HG03066 (cell line): ENCODE data around the gene LTBP1.

ENCODE experiments used
- ATAC-seq: cut with Tn5 transposase; IDR thresholded peaks from one replicate; pipeline ENCODE4 v1.9.1; 2021; ENCODE audit warnings: low read depth; ENCODE audit not compliant: unreplicated experiment

LTBP1 gene

DNA sequence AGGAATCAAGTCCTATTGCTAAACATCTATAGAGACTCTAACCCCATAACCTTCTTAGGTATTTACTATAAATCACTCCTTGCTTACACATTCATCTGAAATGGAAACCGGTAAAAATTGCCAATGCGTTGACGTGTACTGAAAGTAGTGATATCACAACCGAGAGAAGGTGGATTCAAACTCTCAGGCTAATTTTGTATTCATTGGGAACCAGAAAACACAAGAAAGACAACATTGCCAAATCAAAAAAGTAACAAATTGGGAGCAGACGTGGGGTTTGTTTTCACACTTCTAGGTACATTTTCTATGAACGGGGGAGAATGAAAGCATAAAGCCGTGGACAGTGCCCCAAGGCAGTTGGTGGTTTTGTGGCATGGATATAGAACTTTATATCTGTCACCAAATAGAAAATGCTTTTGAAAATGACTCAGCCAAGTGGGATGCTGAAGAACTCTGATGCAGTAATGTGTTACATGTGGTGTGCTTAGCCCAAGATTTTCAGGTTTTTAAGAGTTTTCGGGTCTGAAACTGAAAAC is 374.6 kb downstream of the LTBP1 start:
- no peak for ATAC-seq

DNA sequence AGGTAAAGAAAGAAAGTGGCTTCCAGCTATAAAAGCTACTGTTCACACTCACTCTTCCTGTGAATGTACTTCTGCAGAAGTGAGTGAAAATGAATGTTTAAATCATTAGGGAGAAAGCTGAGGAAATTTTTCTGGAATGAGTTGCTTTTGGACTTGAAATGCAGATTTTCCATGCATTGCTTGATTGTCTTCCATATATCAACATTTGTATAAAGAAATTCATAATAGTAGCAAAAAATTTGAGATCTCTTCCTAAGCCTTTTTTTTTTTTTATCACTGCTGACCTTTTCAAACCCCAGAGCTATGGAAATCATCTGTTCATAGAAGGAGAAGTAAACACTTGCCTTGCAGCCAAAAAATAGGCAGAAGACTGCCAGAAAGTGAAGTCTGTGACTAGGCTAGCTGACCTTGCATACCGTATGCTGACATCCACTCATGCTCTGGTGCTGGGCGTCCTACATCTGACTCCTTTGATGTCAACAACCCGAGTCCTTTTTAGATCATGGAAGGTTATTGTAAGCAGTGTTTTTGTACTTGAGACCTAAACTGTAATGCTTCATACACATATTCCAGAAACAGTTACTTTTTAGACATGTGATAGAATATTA is 375.2 kb downstream of the LTBP1 start:
- ATAC-seq: no peak

- ATAC-seq: no peak
These were observed 375.9 kb downstream of the LTBP1 start for GRCh38 chr2:33322612-33323011.

DNA sequence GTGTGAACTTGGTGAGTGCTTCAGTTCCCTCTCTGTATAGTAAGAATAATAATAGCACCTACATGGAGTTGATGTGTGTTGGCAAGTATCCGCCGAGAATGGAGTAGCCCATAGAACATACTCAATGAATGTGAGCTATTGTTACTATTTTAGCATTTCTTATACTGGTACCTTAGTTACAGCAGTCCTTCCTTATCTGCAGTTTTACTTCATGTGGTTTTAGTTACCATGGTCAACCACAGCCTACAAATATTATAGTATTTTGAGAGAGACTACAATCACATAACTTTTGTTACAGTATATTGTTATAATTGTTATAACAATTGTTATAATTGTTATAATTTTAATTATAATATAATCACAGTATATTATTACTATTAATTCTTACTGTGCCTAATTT is 377.2 kb downstream of the LTBP1 start:
- ATAC-seq: no peak

DNA sequence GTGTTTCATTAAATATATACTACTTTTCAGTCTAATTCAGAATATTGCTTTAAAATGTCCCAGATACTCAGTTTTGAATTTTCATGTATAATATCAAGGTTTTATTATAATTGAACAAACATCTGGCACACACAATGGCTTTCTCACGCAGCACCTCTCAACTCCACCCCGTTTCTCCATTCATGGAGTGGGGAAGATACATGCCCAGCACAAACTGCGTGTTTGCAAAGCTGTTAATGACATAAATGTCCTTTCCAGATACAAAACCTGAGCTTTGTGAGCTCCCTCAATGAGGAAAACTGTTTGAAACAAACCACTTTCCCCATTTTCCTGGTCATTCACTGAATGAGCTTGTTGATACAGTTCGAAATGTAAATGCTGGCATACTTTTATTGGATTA is 379.3 kb downstream of the LTBP1 start:
- ATAC-seq: no peak

GRCh38 chr2:33333433-33333832 is 386.7 kb downstream of the LTBP1 start:
- no peak for ATAC-seq

GRCh38 chr2:33334083-33334482 is 387.3 kb downstream of the LTBP1 start:
- no peak for ATAC-seq

DNA sequence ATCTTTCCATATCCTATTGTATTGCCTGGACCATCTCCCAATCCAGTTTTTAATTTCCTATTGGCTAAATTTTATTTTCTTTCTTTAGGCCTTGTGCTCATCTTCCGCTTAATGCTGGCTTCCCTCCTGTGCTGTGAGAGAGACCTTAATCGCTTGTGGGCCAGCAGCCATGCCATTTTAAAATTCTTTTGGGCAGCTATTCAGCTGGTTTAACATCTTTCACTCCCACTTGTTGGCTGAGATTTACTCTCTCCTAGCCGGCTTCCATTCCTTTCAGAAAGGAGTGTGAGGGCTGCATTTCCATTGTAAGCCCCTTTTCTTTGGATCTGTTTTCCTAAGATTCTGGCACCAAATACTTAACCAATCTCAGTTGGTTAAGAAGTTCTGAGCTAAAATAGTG is 388.8 kb downstream of the LTBP1 start:
- ATAC-seq: no peak

GRCh38 chr2:33336036-33336625 is 389.4 kb downstream of the LTBP1 start:
- ATAC-seq: no peak

DNA sequence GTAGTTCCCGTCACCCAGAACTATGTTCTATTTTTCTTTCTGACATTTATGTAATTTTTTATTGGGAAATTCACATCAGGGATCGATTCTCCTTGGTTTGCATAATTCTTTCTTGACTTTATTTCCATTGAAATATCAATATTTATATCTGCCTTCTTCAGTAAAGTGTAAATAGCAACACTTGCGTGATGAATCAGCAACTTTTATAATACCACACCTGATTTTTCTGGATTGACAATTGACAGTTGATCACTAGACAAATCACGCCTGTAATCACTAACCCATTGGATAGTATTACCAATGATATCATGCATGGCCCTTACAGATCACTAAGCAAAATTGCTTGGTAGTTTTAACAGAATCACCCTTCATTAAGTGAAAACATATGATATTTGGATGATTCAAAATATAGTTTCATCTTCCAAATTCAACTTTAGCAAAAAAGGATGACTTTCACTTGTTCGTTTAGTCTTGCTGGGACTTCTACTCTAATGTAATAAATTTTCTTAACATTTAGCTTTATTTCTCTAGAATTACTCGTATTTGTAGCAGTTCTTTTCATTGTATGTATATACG is 390.7 kb downstream of the LTBP1 start:
- ATAC-seq: no peak

- ATAC-seq: no peak
These were observed 391.2 kb downstream of the LTBP1 start for GRCh38 chr2:33337981-33338380.

DNA sequence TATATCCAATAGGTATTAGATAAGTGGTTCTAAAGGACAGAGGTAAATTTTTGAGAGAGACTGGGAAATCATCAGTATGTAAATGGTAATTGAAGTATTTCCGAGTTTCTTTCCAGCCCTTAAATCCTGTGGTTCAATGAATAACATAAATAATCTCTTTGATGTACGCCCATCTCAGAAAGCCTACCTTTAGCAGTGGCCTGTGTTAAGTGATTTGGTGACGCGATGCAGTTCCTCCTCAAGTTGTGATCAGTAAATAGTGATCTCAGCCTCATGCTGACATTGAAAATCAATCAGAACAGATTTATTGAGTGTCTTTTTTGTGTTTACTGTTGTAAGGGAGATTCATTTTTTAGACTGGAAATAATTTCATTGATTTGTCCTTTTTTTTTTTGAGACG is 392.5 kb downstream of the LTBP1 start:
- no peak for ATAC-seq

DNA sequence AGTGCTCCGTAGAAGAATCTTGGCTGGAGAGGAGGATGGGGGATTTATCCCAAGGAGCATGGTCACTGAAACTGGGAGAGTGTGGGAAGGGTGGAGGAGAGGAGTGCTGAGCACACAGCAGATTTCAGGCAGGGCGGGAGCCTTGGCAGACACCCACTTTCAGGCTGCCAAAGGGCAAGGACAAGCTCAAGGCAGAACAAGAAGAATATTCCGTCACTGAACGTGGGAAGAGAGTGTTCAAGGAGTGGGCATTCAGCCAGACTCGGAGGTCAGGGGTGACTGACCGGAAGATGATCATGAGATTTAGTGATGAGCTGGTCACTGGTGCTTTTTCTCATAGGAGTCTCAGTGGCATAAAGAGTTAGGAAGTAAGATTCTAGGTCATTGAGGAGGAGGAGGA is 393.5 kb downstream of the LTBP1 start:
- ATAC-seq: no peak

GRCh38 chr2:33342171-33342570 is 395.4 kb downstream of the LTBP1 start:
- ATAC-seq: no peak

DNA sequence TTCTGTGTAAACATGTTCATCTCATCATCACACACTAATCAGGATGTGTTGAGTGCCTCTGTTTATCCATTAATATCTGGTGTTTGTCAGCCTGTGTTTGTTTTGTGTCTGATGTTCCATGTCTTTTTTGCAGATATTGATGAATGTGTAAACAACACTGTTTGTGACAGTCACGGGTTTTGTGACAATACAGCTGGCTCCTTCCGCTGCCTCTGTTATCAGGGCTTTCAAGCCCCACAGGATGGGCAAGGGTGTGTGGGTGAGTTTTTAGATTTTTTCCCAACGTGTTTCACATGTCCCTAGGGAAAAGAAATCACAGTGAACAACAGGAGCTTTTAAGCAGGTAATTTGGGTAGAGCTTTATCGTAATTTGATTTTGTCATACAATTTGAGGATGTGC is 396.0 kb downstream of the LTBP1 start:
- no peak for ATAC-seq

GRCh38 chr2:33343387-33343895 is 396.7 kb downstream of the LTBP1 start:
- no peak for ATAC-seq

DNA sequence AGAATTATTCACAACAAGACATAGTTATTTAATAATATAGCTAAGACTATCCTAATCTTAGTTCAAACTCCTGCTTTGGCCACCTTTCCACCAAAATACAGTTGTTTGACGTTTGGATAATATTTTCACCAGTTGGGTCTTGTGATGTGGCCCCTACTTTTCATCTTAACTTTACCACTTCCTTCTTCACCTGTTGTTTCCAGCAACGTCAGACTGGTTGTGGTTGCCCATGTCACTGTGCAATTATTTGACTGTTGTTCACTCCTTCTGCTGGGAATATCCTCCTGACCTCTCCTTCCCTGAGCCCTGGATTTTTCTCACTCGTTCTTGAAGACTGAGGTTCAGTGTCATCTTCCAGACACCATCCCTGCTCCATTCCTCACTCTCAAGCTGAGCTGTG is 397.5 kb downstream of the LTBP1 start:
- ATAC-seq: no peak

GRCh38 chr2:33347856-33348255 is 401.1 kb downstream of the LTBP1 start:
- ATAC-seq: no peak

DNA sequence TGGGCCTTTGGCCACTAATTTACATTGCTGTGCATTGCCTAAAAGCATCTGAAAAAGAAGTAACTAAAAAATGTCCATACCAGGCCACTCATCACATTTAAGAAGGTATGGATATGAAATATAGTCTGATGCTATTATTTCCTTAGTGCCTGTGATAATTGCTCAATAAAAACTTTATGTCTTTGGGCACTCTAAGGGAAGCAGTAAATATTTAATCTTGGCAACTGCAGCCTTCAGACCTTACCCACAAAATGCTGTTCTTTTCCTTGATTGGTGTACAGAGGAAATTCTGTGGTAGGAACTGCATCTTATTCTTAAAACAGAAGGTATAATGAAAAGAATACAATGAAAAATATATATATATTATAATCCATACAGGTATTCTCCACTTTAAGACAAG is 403.9 kb downstream of the LTBP1 start:
- no peak for ATAC-seq

DNA sequence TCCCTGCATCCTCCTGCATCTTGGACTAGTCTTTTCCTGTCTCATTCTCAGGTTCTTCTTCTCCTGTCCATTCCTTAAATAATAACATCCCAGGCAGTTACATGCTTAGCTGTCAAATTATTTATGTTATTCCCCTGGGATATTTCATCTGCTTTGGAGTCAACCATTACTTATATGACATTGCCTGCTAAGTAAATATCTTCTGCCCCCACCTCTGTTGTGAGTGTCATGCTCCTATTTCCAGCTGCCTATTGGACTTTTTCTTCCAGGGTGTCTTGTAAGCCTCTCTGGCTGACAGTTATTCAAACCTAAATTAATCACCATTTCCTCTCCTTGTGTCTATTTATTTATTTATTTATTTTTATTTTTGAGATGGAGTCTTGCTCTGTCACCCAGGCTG is 405.0 kb downstream of the LTBP1 start:
- no peak for ATAC-seq

- ATAC-seq: no peak
These were observed 408.2 kb downstream of the LTBP1 start for GRCh38 chr2:33354981-33355380.

DNA sequence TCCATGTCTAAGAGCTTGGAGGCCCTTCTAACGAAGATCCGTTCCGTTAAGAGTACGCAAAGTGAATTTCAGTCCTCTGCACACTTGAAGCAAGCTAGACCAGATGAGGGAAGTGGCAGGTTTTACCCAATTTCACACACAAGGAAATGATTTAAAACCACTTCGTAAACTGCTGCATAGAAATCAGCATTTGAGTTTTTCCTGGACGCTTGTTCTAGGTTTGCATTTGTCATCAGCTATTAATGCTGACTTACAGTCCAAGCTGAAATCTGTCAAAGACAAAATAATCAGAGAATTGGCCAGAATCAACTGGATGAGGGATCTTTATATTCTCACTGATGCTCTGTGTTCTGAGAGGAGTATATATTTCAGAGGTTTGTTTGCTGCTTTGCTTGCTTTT is 412.1 kb downstream of the LTBP1 start:
- no peak for ATAC-seq
